ENCODE data around the gene CARMIL3.

CARMIL3 gene

DNA sequence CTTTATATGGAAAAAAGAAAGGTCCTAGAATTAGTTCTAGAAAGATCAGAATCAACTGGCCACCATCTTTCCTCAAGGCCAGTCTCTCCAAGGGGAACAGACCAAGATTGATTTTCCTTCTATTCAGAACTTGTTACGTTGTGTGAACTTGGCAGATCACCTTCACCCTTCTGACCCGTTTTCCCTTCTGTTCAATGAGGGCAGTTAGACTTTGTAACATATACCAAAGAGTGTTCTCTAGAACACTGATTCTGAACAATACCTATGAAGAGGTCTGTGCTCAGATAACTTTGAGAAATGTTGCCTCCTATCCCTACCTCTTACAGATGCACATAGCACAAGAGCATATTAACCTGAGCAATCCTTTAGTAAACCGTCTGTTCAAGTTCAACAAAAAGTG lies 31.7 kb downstream of the CARMIL3 start:
- Histone ChIP-seq H3K36me3 (ENCODE audit: insufficient read depth, low read depth, low read length) (no peaks in the 10 kb centered on the region), H3K4me1 (ENCODE audit: insufficient read depth, low read length) (peaks cover 14% of the 10 kb centered on the region; the same call in 1 of the 2 replicates), H3K4me3 (ENCODE audit: low read length) (no peak overlapping the region), H3K9me3 (ENCODE audit: insufficient read depth, low read depth, low read length) (no peaks in the 10 kb centered on the region), H3K9ac (ENCODE audit: low read depth, low read length) (no peak overlapping the region), H3K27ac (ENCODE audit: low read length) (no peak overlapping the region), H3K27me3 (ENCODE audit: insufficient read depth, low read length) (peaks cover 44% of the 10 kb centered on the region)

DNA sequence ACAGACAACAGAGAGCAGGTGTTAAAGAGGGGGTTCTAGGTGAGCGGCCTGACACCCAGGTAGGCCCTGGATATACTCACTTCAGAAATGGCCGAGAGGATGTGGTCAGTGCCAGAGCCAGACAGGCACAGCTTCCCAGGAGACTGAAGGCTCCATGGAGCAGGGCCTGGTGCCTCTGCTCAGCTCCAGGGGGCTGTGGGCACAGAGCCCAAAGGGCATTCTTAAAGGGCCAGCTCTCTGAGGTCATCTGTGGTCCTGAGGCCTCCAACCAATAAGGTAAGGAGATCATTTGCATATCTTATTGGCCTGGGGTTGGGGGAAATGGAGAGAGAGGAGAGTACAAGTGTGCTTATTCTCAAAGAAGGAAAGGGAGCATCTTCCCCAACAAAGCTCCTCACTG lies 32.6 kb downstream of the CARMIL3 start:
- Histone ChIP-seq H3K9ac (ENCODE audit: low read depth, low read length) (no peak overlapping the region), H3K4me3 (ENCODE audit: low read length) (no peak overlapping the region)

DNA sequence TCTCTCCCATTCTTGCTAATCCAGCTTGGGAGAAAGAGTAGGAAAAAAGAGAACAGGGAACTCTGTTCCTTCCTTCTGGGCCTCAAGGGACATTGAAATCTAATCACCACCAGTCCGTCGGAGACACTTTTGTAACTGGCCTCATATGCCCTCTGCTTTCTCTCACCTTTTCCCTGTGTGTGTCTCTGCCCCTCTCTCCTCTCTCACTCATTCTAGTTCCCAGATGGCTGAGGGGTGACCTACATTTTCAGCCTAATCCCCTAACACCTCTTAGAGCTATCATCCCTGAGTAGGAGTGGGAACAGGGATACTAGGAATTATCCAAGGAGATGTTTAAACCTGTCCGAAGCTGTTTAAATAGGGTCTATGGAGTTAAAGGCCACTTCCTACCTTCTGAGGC lies 33.4 kb downstream of the CARMIL3 start:
- no peaks in the 10 kb centered on the region for H3K9me3 ChIP-seq (ENCODE audit: insufficient read depth, low read depth, low read length)
- H3K36me3 ChIP-seq (ENCODE audit: insufficient read depth, low read depth, low read length), result no peaks in the 10 kb centered on the region
- peaks cover 37% of the 10 kb centered on the region for H3K27me3 ChIP-seq (ENCODE audit: insufficient read depth, low read length)
- H3K27ac ChIP-seq (ENCODE audit: low read length), result no peak overlapping the region
- no peak overlapping the region for H3K4me3 ChIP-seq (ENCODE audit: low read length)
- peaks cover 9% of the 10 kb centered on the region; the same call in 1 of the 2 replicates for H3K4me1 ChIP-seq (ENCODE audit: insufficient read depth, low read length)
- no peak overlapping the region for H3K9ac ChIP-seq (ENCODE audit: low read depth, low read length)

More for the DNA sequence above, 32.6 kb downstream of the CARMIL3 start:
- H3K27ac ChIP-seq (ENCODE audit: low read length), result no peak overlapping the region
- H3K9me3 ChIP-seq (ENCODE audit: insufficient read depth, low read depth, low read length), result no peaks in the 10 kb centered on the region
- no peaks in the 10 kb centered on the region for H3K36me3 ChIP-seq (ENCODE audit: insufficient read depth, low read depth, low read length)
- peaks cover 44% of the 10 kb centered on the region for H3K27me3 ChIP-seq (ENCODE audit: insufficient read depth, low read length)
- H3K4me1 ChIP-seq (ENCODE audit: insufficient read depth, low read length), result peaks cover 14% of the 10 kb centered on the region; the same call in 1 of the 2 replicates

DNA sequence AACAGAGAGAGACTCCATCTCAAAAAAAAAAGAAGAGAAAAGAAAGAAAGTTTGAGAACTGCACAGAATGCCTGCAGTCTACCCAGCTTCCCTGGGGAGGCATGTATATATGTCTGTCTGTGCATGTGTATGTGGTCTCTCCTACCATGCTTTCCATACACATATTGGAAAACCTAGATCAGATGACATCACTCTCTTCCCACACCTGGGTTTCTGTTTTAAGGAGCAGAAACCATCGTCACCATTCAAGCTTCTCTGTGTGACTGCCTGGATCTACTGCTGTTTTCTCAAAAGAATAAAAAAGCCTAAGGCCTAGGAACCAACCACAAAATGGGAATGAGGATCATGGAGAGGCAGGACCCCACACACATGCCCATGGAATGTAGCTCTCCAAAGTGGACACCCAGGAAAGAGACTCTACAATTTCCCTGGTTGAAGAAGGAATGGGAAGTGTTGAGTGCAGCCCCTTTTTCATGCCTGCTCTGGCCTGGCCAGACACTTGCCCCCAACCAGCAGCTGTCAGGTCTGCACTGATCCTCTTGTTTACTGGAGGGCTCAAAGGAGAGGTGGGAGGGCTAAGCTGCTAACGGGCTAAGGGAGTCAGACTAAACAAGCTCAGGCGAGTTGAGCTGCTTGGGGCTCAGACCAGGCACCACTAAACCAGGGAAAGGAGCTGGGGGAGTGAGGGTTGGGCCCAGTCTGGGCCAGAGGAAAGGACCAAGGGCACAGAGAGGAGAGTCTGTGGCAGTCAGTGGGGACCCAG lies 34.6 kb downstream of the CARMIL3 start:
- peaks cover 3% of the 10 kb centered on the region; the same call in 1 of the 2 replicates for H3K4me1 ChIP-seq (ENCODE audit: insufficient read depth, low read length)
- no peaks in the 10 kb centered on the region for H3K9me3 ChIP-seq (ENCODE audit: insufficient read depth, low read depth, low read length)
- H3K27ac ChIP-seq (ENCODE audit: low read length), result no peak overlapping the region
- H3K36me3 ChIP-seq (ENCODE audit: insufficient read depth, low read depth, low read length), result no peaks in the 10 kb centered on the region
- no peak overlapping the region for H3K4me3 ChIP-seq (ENCODE audit: low read length)
- no peak overlapping the region for H3K9ac ChIP-seq (ENCODE audit: low read depth, low read length)
- H3K27me3 ChIP-seq (ENCODE audit: insufficient read depth, low read length), result peaks cover 27% of the 10 kb centered on the region

DNA sequence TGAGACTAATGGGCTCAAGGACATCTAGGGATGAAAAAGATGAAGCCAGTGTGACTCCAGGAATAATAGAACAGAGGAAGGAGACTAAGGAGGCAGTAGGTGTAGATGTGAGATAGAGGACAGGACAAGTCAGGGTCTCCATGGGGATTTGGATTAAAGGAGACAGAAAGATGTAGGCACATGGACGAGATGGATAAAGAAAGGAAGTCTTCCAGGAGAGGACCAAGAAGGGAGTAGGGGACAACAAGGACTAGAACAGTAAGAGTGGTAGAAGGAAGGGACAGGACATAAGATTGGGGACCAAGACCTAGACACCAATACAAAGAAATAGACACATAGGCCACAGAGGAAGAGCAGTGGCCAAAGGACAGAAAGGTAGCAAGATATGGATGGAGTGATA lies 35.2 kb downstream of the CARMIL3 start:
- Histone ChIP-seq H3K27ac (ENCODE audit: low read length) (no peak overlapping the region), H3K36me3 (ENCODE audit: insufficient read depth, low read depth, low read length) (no peaks in the 10 kb centered on the region), H3K4me3 (ENCODE audit: low read length) (no peak overlapping the region), H3K4me1 (ENCODE audit: insufficient read depth, low read length) (peaks cover 2% of the 10 kb centered on the region; the same call in 1 of the 2 replicates), H3K9ac (ENCODE audit: low read depth, low read length) (no peak overlapping the region), H3K27me3 (ENCODE audit: insufficient read depth, low read length) (peaks cover 22% of the 10 kb centered on the region), H3K9me3 (ENCODE audit: insufficient read depth, low read depth, low read length) (no peaks in the 10 kb centered on the region)

DNA sequence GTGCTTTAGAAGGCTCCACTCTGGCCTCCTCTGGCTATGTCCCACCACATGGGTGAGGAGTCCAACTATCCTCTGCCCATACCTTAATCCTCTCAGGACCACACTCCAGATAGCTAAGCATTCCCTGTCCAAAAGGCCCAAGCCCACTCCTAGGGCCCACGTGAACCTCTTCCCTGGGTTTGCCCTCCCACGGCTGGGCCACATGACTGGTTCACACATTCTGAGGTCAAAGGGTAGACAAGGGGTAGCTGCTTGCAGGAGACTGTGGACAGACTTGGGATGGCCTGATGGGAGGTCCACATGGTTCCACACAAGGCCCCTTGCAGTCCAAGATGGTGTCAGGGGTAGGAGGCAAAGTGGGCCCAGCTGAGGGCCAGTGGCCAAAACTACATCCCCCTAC lies 36.3 kb downstream of the CARMIL3 start:
- H3K9me3 ChIP-seq (ENCODE audit: insufficient read depth, low read depth, low read length), result no peaks in the 10 kb centered on the region
- H3K27me3 ChIP-seq (ENCODE audit: insufficient read depth, low read length), result peaks cover 19% of the 10 kb centered on the region
- no peaks in the 10 kb centered on the region for H3K36me3 ChIP-seq (ENCODE audit: insufficient read depth, low read depth, low read length)
- no peak overlapping the region for H3K4me3 ChIP-seq (ENCODE audit: low read length)
- H3K9ac ChIP-seq (ENCODE audit: low read depth, low read length), result no peak overlapping the region
- H3K27ac ChIP-seq (ENCODE audit: low read length), result no peak overlapping the region
- no peaks in the 10 kb centered on the region; the same call in 1 of the 2 replicates for H3K4me1 ChIP-seq (ENCODE audit: insufficient read depth, low read length)

DNA sequence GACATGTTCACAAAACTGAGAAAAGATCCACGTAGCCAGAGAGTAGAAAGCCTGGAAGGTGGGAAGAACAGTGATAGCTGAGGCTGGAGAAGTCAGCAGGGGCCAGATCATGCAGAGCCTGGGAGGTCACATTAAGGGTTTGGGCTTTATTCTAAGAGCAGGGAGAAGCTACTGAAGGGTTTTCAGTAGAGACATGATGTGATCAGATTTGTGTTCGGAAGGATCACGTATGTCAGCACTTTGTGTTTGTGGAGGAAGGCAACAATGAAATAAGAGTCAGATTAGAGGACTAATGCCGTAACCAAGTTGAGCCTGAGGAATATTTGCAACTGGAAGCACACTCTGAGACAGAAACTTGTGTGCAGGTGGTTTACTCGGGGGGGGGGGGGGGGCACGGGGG lies 38.1 kb downstream of the CARMIL3 start:
- H3K4me3 ChIP-seq (ENCODE audit: low read length), result no peak overlapping the region
- peaks cover 3% of the 10 kb centered on the region; the same call in 1 of the 2 replicates for H3K4me1 ChIP-seq (ENCODE audit: insufficient read depth, low read length)
- no peaks in the 10 kb centered on the region for H3K36me3 ChIP-seq (ENCODE audit: insufficient read depth, low read depth, low read length)
- no peak overlapping the region for H3K9ac ChIP-seq (ENCODE audit: low read depth, low read length)
- H3K9me3 ChIP-seq (ENCODE audit: insufficient read depth, low read depth, low read length), result no peaks in the 10 kb centered on the region
- H3K27ac ChIP-seq (ENCODE audit: low read length), result no peak overlapping the region
- H3K27me3 ChIP-seq (ENCODE audit: insufficient read depth, low read length), result peaks cover 8% of the 10 kb centered on the region

DNA sequence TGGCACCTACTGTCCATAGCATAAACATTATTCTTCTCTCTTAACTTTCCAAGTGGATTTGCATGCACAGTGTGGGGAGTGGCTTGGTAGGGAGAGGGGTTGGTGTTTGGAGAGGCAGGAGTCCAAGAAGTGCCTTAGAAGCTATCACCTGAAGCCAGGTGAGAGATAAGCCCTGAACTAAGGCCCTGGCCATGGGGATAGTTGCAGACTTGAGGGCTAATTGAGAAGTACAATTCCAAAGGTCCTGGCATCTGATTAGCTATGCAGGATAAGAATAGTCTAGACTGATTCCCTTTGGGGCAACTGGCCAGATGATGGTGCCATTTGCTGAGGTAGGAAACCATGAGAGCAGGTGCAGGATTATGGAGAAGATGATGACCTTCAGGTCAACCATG lies 40.3 kb downstream of the CARMIL3 start:
- H3K4me3 ChIP-seq (ENCODE audit: low read length), result no peak overlapping the region
- H3K36me3 ChIP-seq (ENCODE audit: insufficient read depth, low read depth, low read length), result peaks cover 7% of the 10 kb centered on the region
- no peaks in the 10 kb centered on the region for H3K9me3 ChIP-seq (ENCODE audit: insufficient read depth, low read depth, low read length)
- peaks cover 8% of the 10 kb centered on the region for H3K27me3 ChIP-seq (ENCODE audit: insufficient read depth, low read length)
- no peak overlapping the region for H3K9ac ChIP-seq (ENCODE audit: low read depth, low read length)
- no peak overlapping the region for H3K27ac ChIP-seq (ENCODE audit: low read length)
- peaks cover 8% of the 10 kb centered on the region; the same call in 1 of the 2 replicates for H3K4me1 ChIP-seq (ENCODE audit: insufficient read depth, low read length)

DNA sequence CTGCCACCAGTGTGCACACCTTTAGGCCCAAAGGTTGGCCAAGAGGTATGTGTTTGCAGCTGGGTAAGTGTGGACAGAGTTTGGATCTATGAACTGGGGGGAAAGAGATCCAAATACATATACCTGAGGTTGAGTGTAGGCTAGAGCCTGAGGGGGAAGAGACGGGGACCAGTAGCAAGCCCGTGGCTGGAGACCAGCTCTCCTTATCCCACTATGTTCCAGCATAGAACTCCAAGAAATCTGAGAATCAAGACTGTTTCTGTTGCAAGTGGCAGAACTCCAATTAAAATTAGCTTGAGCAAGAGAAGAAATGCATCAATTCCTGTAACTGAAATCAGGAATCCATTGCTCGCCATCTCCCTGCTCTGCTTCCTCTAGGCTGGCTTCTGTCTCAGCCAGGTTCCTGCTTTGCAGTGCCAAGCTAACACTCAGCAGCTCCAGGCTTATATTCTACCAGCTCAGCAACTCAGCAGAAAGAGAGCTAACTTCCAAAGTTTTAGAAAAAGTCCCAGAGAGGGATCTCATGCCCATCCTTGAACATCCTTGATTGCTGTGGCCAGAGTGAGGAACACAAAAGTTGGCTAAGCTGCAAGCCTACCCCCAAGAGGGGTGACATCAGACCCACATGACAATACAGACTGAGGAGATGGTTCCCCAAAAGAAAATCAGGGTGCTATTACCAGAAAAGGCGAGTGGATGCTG lies 40.8 kb downstream of the CARMIL3 start:
- H3K4me1 ChIP-seq (ENCODE audit: insufficient read depth, low read length), result peaks cover 8% of the 10 kb centered on the region; the same call in 1 of the 2 replicates
- peaks cover 8% of the 10 kb centered on the region for H3K36me3 ChIP-seq (ENCODE audit: insufficient read depth, low read depth, low read length)

DNA sequence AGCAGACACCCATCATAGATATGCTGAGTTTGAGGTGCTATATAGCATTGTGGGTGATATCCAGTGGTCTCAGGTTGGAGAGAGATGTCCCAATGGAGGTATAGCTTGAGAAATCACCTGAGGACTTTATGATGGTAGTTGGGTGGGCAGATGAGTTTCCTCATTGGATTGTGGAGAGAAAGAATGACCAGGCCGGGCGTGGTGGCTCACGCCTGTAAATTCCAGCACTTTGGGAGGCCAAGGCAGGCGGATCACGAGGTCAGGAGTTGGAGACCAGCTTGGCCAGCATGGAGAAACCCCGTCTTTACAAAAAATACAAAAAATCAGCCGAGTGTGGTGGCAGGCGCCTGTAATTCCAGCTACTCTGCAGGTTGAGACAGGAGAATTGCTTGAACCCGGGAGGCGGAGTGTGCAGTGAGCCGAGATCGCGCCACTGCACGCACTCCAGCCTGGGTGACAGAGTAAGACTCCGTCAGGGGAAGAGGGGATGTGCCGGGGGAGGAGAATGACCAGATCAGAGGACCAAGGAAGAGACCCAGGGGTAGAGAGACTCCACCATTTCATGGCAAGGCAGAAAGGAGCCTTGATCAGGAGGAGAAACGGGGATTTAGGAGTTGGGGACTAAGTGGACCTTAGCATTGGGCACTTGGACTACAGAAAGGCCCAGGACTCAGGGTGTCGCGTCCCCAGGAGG lies 41.5 kb downstream of the CARMIL3 start:
- H3K36me3 ChIP-seq (ENCODE audit: insufficient read depth, low read depth, low read length), result peaks cover 15% of the 10 kb centered on the region
- peak overlapping the region; percentile 87 for H3K9ac ChIP-seq (ENCODE audit: low read depth, low read length)
- peaks cover 8% of the 10 kb centered on the region for H3K27me3 ChIP-seq (ENCODE audit: insufficient read depth, low read length)
- H3K4me3 ChIP-seq (ENCODE audit: low read length), result peak overlapping the region; percentile 56; the same call in 1 of the 2 replicates
- H3K9me3 ChIP-seq (ENCODE audit: insufficient read depth, low read depth, low read length), result no peaks in the 10 kb centered on the region
- peaks cover 8% of the 10 kb centered on the region; the same call in 1 of the 2 replicates for H3K4me1 ChIP-seq (ENCODE audit: insufficient read depth, low read length)
- H3K27ac ChIP-seq (ENCODE audit: low read length), result peak overlapping the region; percentile 93

More for the DNA sequence above, 40.8 kb downstream of the CARMIL3 start:
- Histone ChIP-seq H3K9ac (ENCODE audit: low read depth, low read length) (peak overlapping the region; percentile 87; the same call in 1 of the 2 replicates), H3K27ac (ENCODE audit: low read length) (no peak overlapping the region), H3K27me3 (ENCODE audit: insufficient read depth, low read length) (peaks cover 8% of the 10 kb centered on the region), H3K9me3 (ENCODE audit: insufficient read depth, low read depth, low read length) (no peaks in the 10 kb centered on the region), H3K4me3 (ENCODE audit: low read length) (no peak overlapping the region)
